IPS-18c (cell line): ENCODE measurements around the gene LINGO3.

Experiments
- H3K4me3 ChIP-seq: 2 replicates; pipeline ENCODE4 v1.7.0; 2013; ENCODE audit warnings: low read depth, mild to moderate bottlenecking, low read length, moderate library complexity; ENCODE audit not compliant: insufficient read depth
- H3K9me3 ChIP-seq: one replicate; pipeline ENCODE4 v1.6.1; 2013; ENCODE audit warnings: mild to moderate bottlenecking, low read length, moderate library complexity; ENCODE audit not compliant: control insufficient read depth, insufficient read depth

LINGO3 gene

DNA sequence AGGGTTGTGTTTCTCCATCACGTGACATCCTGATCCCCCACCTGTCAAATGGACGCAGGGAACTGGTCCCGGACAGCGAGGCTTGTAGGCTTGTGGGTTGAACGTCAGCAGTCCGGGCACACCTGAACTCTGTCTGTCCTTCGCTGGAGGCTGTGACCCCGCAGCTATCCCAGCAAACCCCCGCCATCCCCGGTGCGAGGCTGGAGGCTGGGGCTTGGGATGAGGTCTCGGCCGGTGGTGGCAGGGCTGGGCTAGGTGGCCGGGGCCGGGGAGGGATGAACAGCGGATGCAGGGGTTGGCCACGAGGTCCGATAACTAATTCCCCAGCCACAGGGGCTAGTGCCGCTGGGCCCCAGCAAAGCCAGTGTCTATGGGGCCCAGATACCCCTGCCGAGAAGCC lies 11.6 kb upstream of the LINGO3 start:
- Histone ChIP-seq H3K9me3 (peaks cover under 1% of the 10 kb centered on the region), H3K4me3 (no peak overlapping the region)

DNA sequence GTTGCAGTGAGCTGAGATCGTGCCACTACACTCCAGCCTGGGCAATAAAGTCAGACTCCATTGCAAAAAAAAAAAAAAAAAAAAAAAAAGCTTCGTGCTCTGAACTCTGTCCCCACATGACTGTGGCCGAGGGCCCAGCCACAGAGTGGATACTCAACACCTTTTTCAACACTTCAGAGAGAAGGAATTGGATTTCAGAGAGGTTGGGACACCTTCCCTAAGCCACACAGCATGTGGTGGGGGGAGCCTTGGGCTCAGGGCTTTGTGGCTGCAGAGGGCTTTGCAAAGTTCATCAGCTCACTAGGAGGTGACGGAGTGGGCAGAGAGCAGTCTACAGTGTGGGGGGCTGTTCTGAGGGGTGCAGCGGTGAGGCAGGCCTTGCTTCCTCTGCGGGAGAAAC lies 11.0 kb upstream of the LINGO3 start:
- H3K4me3 ChIP-seq = no peak overlapping the region
- peaks cover 2% of the 10 kb centered on the region for H3K9me3 ChIP-seq

DNA sequence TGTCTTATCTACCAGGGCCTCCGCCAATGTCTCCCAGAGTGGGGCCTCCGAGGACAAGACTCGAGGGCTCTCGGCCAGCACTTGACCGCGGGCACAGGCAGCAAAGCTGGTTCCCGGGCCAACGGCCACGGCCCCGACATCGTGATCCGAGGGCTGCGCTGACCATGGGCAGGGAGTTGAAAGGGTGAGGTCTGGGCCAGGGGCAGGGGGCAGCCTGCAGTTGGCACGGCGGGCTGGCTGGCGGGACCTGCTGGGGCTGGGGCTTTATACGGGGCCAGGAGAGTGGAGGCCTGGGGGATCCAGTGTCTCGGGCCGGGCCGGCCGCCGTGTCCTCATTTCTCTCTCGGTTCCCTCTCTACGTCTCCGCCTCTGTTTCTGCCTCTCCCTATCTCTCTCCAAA lies 9.8 kb upstream of the LINGO3 start:
- peaks cover 2% of the 10 kb centered on the region for H3K9me3 ChIP-seq
- no peak overlapping the region for H3K4me3 ChIP-seq

DNA sequence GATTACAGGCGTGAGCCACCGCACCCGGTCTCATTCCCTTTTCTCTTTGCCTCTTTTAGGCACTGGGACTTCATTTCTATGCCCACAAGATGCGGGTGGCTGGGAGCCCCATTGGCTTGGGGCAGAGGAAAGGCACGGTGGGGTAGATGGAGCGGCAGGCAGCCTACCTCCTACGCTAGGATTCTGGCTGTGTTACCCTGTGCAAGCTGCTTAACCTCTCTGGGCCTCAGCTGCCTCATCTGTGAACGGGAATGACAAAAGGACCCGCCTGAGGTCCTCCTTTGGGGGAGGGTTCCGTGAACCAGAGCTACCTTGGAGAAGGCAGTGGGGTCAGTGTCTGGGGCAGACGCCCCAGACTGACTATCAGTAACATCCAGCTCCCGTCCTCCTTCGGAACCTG lies 9.3 kb upstream of the LINGO3 start:
- Histone ChIP-seq H3K4me3 (no peak overlapping the region), H3K9me3 (peaks cover 2% of the 10 kb centered on the region)

DNA sequence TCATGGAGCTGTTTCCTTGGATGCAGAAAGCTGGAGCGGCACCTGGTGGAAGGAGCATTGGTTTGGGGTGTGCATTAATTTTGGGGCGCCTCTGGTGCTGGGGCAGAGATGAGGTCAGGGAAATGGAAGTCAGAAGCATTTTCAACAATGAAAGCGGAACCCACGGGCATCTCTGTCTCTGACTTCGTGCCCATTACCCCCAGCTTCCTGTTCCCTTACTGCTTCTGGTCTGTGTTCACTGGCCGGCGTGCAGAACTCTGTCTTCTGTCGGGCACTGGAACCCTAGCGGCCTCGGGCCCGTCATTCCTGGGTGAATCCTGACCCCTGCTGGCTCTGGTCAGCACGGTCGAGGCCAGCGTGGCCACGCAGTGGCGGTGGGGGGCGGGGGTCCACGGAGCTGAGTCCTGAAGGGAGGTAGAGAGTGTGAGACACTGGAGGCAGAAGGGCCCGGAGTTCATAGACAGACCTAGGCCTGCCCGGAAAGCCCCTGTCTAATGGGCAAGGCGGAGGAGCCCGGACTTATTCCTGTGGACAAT lies 7.9 kb upstream of the LINGO3 start:
- no peak overlapping the region for H3K4me3 ChIP-seq
- peaks cover 2% of the 10 kb centered on the region for H3K9me3 ChIP-seq

DNA sequence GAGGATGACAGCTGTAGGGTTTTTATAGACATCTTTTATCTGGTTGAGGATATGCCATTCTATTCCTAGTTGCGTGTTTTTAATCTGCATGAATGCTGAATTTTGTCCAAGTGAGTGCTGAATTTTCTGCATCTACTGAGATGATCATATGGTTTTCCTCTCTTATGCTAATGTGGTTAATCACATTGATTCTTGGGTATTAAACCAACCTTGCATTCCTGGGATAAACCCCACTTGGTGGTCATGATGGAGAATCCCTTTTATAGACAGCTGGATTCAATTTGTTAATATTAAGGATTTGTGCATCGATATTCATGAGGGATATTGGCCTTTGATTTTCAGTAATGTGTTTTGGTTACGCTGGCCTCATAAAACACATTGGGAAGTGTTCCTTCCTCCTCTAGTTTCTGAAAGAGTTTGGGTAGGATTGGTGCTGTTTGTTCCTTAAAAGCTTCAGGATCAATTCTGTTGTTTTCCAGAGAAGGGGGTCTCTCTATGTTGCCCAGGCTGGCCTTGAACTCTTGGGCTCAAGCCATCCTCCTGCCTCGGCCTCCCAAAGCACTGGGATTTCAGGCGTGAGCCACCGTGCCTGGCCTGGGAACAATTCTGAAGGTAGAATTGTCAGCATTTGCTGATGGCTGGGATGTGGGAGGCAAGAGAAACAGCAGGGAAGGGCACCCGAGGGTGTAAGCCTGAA lies 7.3 kb upstream of the LINGO3 start:
- peaks cover 2% of the 10 kb centered on the region for H3K9me3 ChIP-seq
- no peak overlapping the region for H3K4me3 ChIP-seq

DNA sequence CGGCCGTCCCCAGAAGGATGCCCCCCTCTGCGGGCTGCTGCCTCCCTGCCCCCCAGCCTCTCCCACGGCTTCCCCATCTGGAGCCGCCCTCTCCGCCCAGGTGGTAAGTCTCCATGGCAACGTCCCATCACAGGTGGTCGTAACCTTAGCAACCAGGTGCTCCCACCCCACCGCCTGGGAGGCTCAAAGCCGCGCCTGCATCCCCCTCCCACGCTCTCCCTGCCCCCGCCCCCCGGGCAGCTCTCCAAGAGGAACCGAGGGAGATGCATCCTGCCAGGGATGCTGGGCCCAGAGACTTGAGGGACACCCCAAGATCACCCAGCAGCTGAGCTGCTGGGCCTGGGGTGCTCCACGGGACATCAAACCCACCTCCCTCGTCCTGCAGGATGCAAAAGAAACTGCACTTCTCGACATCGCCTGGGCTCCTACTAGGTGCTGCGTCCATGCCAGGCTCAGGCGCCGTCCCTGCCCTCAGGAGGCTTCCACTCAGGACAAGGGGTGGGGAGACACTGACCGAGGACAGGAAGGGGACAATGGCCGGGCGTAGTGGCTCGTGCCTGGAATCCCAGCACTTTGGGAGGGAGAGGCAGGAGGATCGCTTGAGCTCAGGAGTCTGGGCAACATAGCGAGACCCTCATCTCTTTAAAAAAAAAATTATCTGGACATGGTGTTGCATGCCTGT lies 5.0 kb upstream of the LINGO3 start:
- peaks cover 2% of the 10 kb centered on the region for H3K9me3 ChIP-seq
- H3K4me3 ChIP-seq = peak overlapping the region; percentile 26; the same call in 1 of the 2 replicates

DNA sequence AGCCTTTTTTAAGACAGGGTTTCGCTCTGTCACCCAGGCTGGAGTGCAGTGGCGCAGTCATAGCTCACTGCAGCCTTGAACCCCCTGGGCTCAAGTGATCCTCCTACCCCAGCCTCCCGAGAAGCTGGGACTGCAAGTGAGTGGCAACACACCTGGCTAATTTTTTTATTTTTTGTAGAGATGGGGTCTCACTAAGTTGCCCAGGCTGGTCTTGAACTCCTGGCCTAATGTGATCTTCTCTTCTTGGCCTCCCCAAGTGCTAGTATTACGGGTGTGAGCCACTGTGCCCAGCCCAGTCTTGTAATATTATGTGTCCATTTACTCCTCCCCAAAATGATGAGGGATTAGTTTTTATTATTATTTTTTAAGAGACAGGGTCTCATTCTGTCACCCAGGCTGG lies 3.1 kb upstream of the LINGO3 start:
- peaks cover 2% of the 10 kb centered on the region for H3K9me3 ChIP-seq
- H3K4me3 ChIP-seq = no peak overlapping the region

DNA sequence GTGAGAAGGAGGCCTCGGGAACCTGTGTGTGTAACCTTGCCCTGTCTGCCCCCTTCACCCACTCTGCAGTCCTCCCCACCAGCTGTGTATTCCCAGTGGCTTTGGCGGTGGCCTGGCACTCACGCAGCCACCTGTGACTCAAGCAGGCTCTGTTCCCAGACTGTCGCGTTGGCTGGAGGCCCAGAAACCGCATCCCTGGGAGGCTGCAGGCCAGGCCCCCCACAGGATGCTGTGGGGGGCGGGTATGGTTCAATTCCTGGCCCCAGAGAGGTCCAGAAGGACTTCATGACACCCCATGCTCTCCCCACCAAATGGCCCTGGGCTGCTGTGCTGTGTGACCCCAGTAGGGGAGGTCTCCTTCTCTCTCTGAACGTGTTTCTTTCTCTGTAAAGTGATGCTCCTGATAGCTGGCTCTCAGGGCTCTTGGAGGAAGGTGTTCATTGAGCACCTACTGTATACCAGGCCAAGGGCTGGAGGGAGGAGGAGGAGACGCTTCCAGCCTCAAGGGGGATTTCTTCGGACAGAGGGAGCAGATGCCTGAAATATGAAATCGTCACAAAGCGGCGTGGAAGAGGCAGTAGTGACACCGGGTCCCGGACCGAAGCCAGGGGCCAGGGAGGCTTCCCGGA lies 1.9 kb upstream of the LINGO3 start:
- H3K9me3 ChIP-seq = peaks cover 2% of the 10 kb centered on the region
- no peak overlapping the region for H3K4me3 ChIP-seq

DNA sequence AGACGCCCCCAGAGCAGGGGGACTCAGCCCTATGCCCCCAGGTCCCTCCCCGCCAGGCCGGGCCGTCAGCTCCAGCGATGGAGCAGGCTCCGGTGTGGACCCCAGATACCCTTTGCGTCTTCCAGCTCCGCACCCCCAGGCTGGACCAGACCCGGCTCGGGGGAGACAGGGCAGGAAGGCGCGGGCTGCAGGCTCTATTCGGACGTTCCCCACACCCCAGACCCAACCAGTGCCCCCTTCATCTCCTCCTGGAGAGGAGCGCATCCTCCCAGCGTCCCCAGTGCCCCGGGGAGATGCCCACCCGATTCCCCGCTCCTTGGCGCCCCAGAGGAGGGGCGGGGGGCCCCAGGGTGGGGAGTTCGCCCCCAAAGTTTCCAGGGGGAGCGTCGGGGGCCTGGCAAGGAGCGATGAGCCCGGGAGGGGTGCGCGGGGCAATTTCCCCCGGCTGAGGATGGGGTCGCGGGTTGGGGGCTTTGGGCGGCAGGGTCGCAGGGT lies 389 bp downstream of the LINGO3 start:
- peak overlapping the region; percentile 31; the same call in 1 of the 2 replicates for H3K4me3 ChIP-seq
- H3K9me3 ChIP-seq = peaks cover 2% of the 10 kb centered on the region

DNA sequence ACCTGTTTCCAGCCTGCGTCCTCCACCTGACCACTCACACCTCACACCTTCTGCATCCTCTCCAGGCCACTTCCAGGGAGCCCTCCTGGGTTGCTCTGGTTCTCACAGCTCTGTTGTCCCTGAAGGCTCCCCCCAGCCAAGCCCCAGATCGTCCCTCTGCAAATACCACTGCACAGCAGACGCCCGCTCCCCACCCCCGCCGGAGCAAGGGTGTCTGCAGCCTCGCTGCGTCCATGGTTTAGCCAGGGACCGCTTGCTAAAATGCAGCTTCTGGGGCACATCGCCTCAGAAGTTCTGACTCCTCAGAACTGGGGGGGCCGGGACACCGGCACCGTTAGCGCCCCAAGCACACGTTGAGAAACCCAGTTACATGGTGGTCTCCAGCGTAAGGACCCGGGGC lies 983 bp downstream of the LINGO3 start:
- Histone ChIP-seq H3K4me3 (no peak overlapping the region), H3K9me3 (peaks cover 2% of the 10 kb centered on the region)

DNA sequence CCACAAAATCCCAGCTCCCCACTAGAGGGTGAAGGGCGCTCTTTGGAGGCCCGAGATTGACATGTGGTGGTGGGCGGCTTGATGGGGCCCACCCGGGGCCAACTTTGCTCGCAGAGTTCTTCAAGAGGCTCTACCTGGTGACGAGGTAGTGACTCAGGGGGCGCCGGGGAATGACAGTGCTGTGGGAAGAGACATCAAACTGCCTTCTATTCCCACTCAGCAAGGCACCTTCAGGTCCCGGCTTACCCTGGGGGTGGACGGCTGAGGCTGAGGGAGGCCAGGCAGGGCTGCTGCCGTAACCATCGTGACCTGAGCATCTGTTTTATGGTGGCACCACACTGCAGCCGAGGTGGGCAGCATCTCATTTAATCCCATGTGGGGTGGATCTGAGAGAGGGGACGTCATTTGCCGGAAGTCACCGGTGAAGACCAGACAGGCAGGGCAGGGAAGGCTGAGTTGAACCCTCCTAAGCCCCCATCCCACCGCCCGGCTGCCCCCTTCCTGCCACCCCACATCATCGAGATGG lies 1.6 kb downstream of the LINGO3 start:
- H3K9me3 ChIP-seq = peaks cover 2% of the 10 kb centered on the region
- H3K4me3 ChIP-seq = no peak overlapping the region

DNA sequence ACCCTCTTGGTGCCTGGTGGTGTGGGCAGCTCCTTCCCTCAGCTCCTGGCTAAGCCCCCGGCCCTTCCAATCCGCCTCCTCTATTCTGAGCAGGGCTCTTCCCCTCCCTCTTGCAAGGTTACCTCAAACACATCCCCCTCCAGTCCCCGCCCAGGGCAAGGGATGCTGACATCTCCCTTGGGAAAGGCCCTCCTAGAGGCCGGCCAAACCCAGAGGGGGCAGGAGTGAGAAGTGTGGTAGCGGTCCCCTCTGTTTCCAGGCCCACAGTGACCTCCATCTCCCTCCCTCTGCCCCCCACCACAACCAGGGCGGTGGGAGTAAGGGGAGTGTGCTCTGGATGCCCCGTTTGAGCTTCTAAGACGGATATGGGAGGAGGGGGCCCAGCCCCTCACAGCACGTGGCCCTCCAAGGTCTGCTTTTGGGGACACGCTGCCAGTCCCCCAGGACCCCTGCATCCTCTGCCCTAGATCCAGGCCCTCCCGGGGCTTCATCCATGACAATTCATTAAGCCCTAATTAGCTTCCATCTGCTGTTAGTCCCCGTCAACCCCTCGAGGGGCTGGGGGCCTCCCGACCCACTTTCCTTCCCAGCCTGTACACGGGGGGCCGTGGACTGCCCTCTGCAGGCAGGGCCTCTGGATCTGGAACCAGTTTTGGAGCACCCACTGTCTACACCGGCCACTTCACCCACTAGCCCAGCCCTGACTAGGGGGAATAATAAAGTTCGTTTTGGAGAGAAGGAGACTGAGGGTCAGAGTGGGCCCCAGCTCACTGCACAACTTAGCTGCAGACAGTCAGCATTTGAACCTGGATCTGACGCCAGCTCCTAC lies 2.3 kb downstream of the LINGO3 start:
- Histone ChIP-seq H3K9me3 (peaks cover 2% of the 10 kb centered on the region), H3K4me3 (no peak overlapping the region)

DNA sequence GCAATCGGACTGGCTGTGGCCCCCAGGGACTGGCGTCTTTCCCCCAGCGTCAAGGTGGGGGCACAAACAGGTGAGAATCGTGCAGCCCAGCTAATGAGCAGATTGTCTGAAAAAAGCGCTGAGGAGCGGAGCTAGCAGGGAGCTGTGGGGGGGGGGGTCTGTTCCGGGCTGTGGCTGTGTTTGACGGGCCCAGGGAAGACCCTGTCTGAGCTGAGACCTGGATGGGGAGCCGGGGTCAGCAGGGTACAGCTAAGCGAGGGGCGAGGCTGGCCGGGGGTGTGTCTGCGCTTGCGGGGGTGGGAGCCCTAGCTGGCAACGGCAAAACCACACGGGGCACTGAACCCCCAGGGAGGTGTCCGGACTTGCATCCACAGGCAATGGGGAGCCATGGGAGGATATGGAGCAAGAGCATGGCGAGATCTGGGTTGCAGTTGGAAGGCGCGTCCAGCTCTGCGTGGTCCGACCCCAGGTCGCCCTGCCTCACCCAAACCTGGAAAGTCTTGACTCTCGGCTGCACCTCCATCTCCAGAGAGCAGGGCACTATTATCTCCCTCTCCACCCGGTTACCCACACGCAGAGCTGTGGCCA lies 4.6 kb downstream of the LINGO3 start:
- no peak overlapping the region for H3K4me3 ChIP-seq
- H3K9me3 ChIP-seq = peaks cover 2% of the 10 kb centered on the region

DNA sequence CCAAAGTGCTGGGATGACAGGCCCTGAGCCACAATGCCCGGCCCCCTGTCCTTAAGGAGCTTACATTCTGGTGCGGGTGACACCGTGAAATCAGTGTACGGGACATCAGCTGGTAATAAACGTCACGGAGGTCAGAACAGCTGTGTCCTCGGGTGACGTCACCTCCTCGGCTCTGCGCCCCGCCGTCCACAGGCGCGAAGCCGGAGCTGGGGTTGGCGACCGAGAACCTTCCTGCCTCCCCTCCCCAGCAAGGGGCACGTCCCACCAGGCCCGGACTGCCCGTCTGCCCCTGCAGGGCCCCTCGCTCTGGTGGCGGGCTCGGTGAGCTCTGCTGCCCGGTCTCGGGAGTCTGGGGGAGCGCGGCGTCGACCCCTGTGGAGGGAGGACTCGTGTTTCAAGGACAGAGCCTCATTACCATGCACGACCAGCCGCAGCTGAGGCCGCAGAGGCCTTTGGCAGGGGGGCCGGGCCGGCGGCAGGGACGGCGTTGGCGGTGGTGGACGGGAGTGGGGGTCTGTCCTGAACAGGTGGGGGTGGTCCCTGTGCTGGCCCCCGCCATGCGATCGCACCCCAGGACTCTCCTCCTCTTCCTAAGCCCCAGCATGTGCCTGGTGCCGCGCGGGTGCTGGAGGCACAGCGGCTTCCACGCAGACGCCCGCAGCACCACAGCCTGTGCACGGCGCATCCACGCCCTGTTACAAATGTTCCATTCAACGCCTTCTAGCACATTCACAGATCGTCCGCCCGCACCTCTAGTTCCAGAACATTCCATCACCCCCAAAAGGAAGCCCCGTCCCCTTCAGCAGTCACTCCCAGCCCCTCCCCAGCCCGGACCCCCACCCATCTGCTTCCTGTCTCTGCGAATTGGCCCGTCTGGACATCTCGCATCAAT lies 5.4 kb downstream of the LINGO3 start:
- peak overlapping the region; percentile 24; the same call in 1 of the 2 replicates for H3K4me3 ChIP-seq
- peaks cover 2% of the 10 kb centered on the region for H3K9me3 ChIP-seq

DNA sequence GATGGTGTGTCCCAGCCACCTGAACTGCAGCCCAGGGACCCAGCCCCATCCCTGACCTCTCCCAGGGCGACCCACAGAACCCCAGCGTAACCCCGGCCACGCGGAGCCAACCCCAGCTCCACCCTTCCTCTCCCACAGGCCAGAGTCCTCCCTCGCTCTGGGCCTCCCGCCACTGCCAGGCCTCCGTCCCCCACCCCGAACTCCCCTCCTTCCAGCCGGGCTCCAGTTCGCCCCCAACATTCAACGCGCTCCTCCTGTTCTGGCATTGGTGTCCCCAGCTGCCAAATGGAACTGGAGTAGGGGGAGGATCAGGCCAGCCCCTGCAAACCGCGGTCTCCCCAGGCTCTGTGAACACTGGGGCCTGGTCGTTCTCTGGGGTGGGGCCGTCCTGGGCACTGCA lies 7.4 kb downstream of the LINGO3 start:
- Histone ChIP-seq H3K9me3 (peaks cover 2% of the 10 kb centered on the region), H3K4me3 (no peak overlapping the region)
